Mucosa of descending colon (tissue), 3 donors: ENCODE data around the gene ELL2. TPM values are rescaled to one million over a fixed set of nuclear protein-coding genes. Genes with fewer than 3 reads are reported as not detected.

ENCODE experiments used
- ATAC-seq: fragments of 200-7000 bp; cut with Tn5 transposase; one replicate; pipeline ENCODE4 v1.9.1; 2020; ENCODE audit warnings: mild to moderate bottlenecking, moderate library complexity
- DNase-seq, 3 donors: peaks; one replicate each; pipeline ENCODE4 v3.0.0-alpha.2; 2020
- H3K36me3 ChIP-seq: fragments of 200-600 bp; one replicate; pipeline ENCODE4 v1.8.0; 2021; ENCODE audit warnings: low read depth, mild to moderate bottlenecking
- H3K4me1 ChIP-seq: fragments of 200-600 bp; one replicate; pipeline ENCODE4 v1.8.0; 2021; ENCODE audit warnings: low read depth, mild to moderate bottlenecking
- H3K4me3 ChIP-seq: fragments of 200-600 bp; one replicate; pipeline ENCODE4 v1.8.0; 2021; ENCODE audit warnings: mild to moderate bottlenecking
- H3K9me3 ChIP-seq: fragments of 200-600 bp; one replicate; pipeline ENCODE4 v1.8.0; 2021; ENCODE audit warnings: mild to moderate bottlenecking
- CTCF ChIP-seq: fragments of 200-600 bp; IDR thresholded peaks from one replicate; pipeline ENCODE4 v1.8.0; 2022; ENCODE audit warnings: antibody characterized with exemption, mild to moderate bottlenecking
- intact Hi-C, 2 donors: fragments of 100-400 bp; cut with DNase I in 1 of 2; cut with micrococcal nuclease in 1 of 2; formaldehyde crosslinking; loops; one replicate each; pipeline versions ENCODE4 v1.11.0 to v1.11.1; 2022; cut with DNase I, micrococcal nuclease
- total RNA-seq, 3 donors: library from RNA; stranded (reverse); fragmentation: NEBNext Ultra II Directional in 2 of 3; extraction: Animal tissue kit (Norgen Biotek cat#: 25700) in 2 of 3; gene quantifications; one replicate each; pipeline versions ENCODE4 v1.2.1 to v1.2.4, GENCODE V29; 2021 to 2023
- donor health status: DM: no; HTN: no; CAD: no; lungs with moderate emphysema.
- donor health status: DM: no; HTN: no; CAD: no.
- donor health status: DM: no; HTN: yes; CAD: no.

The ELL2 gene
- total RNA-seq, 3 donors from 2014 or later, result 26.9 to 42.7 (median 31.7) TPM

DNA sequence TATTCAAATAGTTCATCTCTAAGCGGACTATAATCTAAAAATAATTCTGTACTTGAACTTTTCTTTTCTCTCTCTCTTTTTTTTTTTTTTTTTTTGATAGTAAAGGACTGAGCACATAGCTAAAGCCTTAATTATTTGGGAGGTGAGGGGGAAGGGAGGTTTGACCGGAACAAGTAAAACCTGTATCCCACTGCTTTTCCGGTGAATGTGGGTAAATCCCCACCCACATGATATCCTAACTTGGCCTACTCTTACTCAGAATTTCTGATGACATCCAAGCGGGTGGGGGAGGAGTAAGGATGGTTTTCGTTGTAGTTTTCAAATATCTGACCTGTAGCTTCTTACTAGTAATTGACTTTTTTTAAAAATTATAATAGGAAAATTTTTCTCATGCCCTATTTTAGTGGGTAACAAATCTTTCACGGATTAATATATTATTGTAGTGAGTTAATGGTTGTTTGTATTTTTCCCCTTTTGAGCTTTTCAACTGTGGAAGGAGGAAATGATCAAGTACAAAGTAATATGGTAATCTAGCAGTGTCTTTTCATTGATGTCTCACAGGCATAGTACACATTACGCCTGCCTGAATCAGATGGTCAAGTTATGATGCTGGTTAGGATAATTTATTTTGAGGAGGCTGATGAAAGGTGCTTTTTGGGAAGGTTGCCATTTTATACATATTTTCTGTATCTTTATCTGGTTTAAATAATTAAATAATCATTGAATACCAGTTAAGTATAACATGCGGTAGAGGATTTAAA lies 2.2 kb upstream of the ELL2 start:
- no peaks in the 10 kb centered on the region for H3K36me3 ChIP-seq
- H3K4me1 ChIP-seq, result peaks cover 17% of the 10 kb centered on the region
- ATAC-seq (no peak), DNase-seq (no peak)
- H3K9me3 ChIP-seq, result no peaks in the 10 kb centered on the region
- no peak for TF ChIP-seq CTCF
- H3K4me3 ChIP-seq, result no peak overlapping the region
- intact Hi-C loops, result loop anchor here in 1 of 2 donors (10.0 kb wide), 1 partner anchor 371 kb away; no protein-coding TSS in a partner anchor

DNA sequence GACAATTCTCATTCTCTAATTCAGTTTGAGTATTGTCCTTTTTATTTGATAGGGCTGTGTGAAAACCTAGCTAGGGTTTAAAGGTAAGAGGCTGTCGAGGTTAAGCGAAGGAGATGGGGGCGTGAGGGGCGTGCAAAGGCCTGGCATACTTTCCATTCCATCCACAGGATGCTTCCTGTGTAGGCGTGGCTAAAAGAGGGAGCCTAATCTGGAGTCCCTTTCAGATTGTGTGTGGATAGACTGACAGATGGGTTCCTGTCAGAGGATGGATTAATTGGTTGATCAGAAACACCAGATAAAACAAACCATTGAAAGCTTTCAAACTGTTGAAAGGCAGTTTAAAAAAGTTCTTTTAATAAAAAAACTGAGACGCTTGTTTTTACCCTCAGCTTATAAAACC lies 1.1 kb upstream of the ELL2 start:
- Histone ChIP-seq H3K4me3 (no peak overlapping the region), H3K36me3 (no peaks in the 10 kb centered on the region), H3K4me1 (peaks cover 17% of the 10 kb centered on the region), H3K9me3 (no peaks in the 10 kb centered on the region)
- DNase-seq (no peak), ATAC-seq (no peak)
- intact Hi-C loops, result loop anchor here in 1 of 2 donors (10.0 kb wide), 1 partner anchor 372 kb away; no protein-coding TSS in a partner anchor
- TF ChIP-seq CTCF, result no peak

DNA sequence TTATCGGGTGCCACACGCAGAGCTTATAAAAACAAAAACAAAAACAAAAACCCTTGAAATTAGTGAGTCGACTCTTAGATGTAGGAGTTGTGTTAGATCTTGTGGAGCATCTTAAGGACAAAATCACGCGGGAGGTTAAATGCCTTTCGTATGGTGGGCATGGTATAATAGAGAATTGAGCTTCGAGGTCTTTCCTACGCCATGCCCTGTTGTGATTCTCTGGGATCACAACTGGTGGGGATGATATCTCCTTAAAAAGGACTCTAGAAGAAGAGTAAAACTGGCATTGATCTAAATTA lies 773 bp upstream of the ELL2 start:
- no peaks in the 10 kb centered on the region for H3K36me3 ChIP-seq
- peaks cover 17% of the 10 kb centered on the region for H3K4me1 ChIP-seq
- intact Hi-C loops, result loop anchor here in 1 of 2 donors (10.0 kb wide), 1 partner anchor 372 kb away; no protein-coding TSS in a partner anchor
- no peak overlapping the region for H3K4me3 ChIP-seq
- DNase-seq (no peak), ATAC-seq (no peak)
- H3K9me3 ChIP-seq, result no peaks in the 10 kb centered on the region
- TF ChIP-seq CTCF, result no peak

- DNase-seq, result peak; percentile 80 to 91 (median 90)
Observed at GRCh38 chr5:95960667-95961616, 709 bp downstream of the ELL2 start.

More at GRCh38 chr5:95960667-95961616, 709 bp downstream of the ELL2 start:
- no peaks in the 10 kb centered on the region for H3K36me3 ChIP-seq
- peak overlapping the region; percentile 88 for H3K4me3 ChIP-seq
- peak; percentile 76 for TF ChIP-seq CTCF
- ATAC-seq, result peak; percentile 86
- H3K4me1 ChIP-seq, result peaks cover 10% of the 10 kb centered on the region
- intact Hi-C loops, result loop anchor here in 1 of 2 donors (10.0 kb wide), 1 partner anchor 374 kb away; no protein-coding TSS in a partner anchor
- no peaks in the 10 kb centered on the region for H3K9me3 ChIP-seq
